PC-9 (cell line): ENCODE measurements around the gene CFAP70. TPM values are rescaled to one million over a fixed set of nuclear protein-coding genes. Genes with fewer than 3 reads are reported as not detected.

Source experiments
- BruUV-seq: library from RNA; stranded (reverse); fragments of 400-500 nt; replicated peaks from 2 replicates; lab custom pipeline; 2021; lab: Mats Ljungman, UMichigan
- CTCF ChIA-PET: fragments of 300-600 bp; sonication (Branson Sonifier 250); formaldehyde crosslinking; loops from one replicate; lab custom pipeline; 2022; ENCODE audit warnings: antibody characterized with exemption; lab: Charles Lee
- POLR2A ChIA-PET: fragments of 300-600 bp; sonication (Branson Sonifier 250); formaldehyde crosslinking; loops from one replicate; lab custom pipeline; 2022; ENCODE audit warnings: antibody characterized with exemption; ENCODE audit not compliant: unreplicated experiment; lab: Charles Lee
- DNase-seq, 2 experiments: peaks; one replicate each; pipeline versions ENCODE4 v3.0.0 to v3.0.0-alpha.2; 2015 to 2022; ENCODE audit warnings: mixed read lengths in 1 of 2
- H2AFZ ChIP-seq: fragments of 200-600 bp; sonication (generic); 2 replicates; pipeline ENCODE4 v1.8.1; 2017; ENCODE audit warnings: antibody characterized with exemption
- H3F3A ChIP-seq: fragments of 200-600 bp; sonication (generic); 2 replicates; pipeline ENCODE4 v1.8.1; 2017; ENCODE audit warnings: antibody characterized with exemption, mild to moderate bottlenecking, low read depth; ENCODE audit not compliant: insufficient read depth
- H3K27ac ChIP-seq: fragments of 200-600 bp; sonication (generic); 2 replicates; pipeline ENCODE4 v1.6.1; 2016; ENCODE audit warnings: mixed run types
- H3K27me3 ChIP-seq: fragments of 200-600 bp; sonication (generic); 2 replicates; pipeline ENCODE4 v1.6.1; 2016; ENCODE audit warnings: low read depth, mixed run types; ENCODE audit not compliant: insufficient read depth
- H3K36me3 ChIP-seq: fragments of 200-600 bp; sonication (generic); 2 replicates; pipeline ENCODE4 v1.6.1; 2016; ENCODE audit warnings: low read depth, mixed run types
- H3K4me1 ChIP-seq: fragments of 200-600 bp; sonication (generic); replicated peaks from 2 replicates; pipeline ENCODE4 v1.6.1; 2016; ENCODE audit warnings: mixed run types; ENCODE audit not compliant: insufficient read depth
- H3K4me2 ChIP-seq: fragments of 200-600 bp; sonication (generic); 2 replicates; pipeline ENCODE4 v1.6.1; 2017; ENCODE audit warnings: mixed run types
- H3K4me3 ChIP-seq: fragments of 200-600 bp; sonication (generic); 2 replicates; pipeline ENCODE4 v1.6.1; 2016; ENCODE audit warnings: mixed run types
- H3K79me2 ChIP-seq: fragments of 200-600 bp; sonication (generic); 2 replicates; pipeline ENCODE4 v1.6.1; 2017; ENCODE audit warnings: low read depth, mixed run types
- H3K9me2 ChIP-seq: fragments of 200-600 bp; sonication (generic); 2 replicates; pipeline ENCODE4 v1.8.1; 2017; ENCODE audit warnings: mild to moderate bottlenecking; ENCODE audit not compliant: insufficient read depth
- H3K9me3 ChIP-seq: fragments of 200-600 bp; sonication (generic); 2 replicates; pipeline ENCODE4 v1.8.1; 2016; ENCODE audit warnings: low read depth; ENCODE audit not compliant: insufficient read depth
- H4K20me1 ChIP-seq: fragments of 200-600 bp; sonication (generic); 2 replicates; pipeline ENCODE4 v1.8.1; 2017; ENCODE audit not compliant: insufficient read depth
- CTCF ChIP-seq: fragments of 200-600 bp; sonication (generic); conservative IDR thresholded peaks from 2 replicates; pipeline ENCODE4 v1.6.1; 2017; ENCODE audit warnings: mixed run types, antibody characterized with exemption, mild to moderate bottlenecking, moderate library complexity
- EZH2 ChIP-seq: fragments of 200-600 bp; sonication (generic); IDR thresholded peaks from 2 replicates; pipeline ENCODE4 v1.8.0; 2017; ENCODE audit warnings: antibody characterized with exemption, low read depth
- intact Hi-C: fragments of 100-400 bp; cut with micrococcal nuclease; formaldehyde crosslinking; loops from one replicate; pipeline ENCODE4 v1.10.0; 2022; ENCODE audit not compliant: unreplicated experiment
- total RNA-seq: library from RNA; stranded (reverse); gene quantifications from 2 replicates; pipeline ENCODE4 v1.2.3, GENCODE V29; 2021

Gene CFAP70
- total RNA-seq, 1 experiment from 2014 or later = 4.1 TPM

GRCh38 chr10:73234695-73235094 is 124.0 kb downstream of the CFAP70 start:
- H4K20me1 ChIP-seq = no peaks in the 10 kb centered on the region; the same call in 1 of the 2 replicates
- no peaks in the 10 kb centered on the region for H3K27me3 ChIP-seq
- H3K4me3 ChIP-seq = no peak overlapping the region
- no TSS peak for BruUV-seq
- POLR2A ChIA-PET = no interaction called here
- DNase-seq = no peak
- no peak overlapping the region for H2AFZ ChIP-seq
- H3K4me2 ChIP-seq = no peak overlapping the region
- CTCF ChIA-PET = no interaction called here
- H3F3A ChIP-seq = peaks cover 13% of the 10 kb centered on the region; the same call in 1 of the 2 replicates
- no peaks in the 10 kb centered on the region for H3K79me2 ChIP-seq
- intact Hi-C loops = no loop called here
- no peak overlapping the region for H3K27ac ChIP-seq
- no peaks in the 10 kb centered on the region for H3K9me3 ChIP-seq
- H3K4me1 ChIP-seq = no peaks in the 10 kb centered on the region
- 0 out of 2 replicates have a peak, but pooled peaks cover 4% of the 10 kb centered on the region for H3K36me3 ChIP-seq
- TF ChIP-seq CTCF (no peak), EZH2 (no peak)
- H3K9me2 ChIP-seq = no peaks in the 10 kb centered on the region

DNA sequence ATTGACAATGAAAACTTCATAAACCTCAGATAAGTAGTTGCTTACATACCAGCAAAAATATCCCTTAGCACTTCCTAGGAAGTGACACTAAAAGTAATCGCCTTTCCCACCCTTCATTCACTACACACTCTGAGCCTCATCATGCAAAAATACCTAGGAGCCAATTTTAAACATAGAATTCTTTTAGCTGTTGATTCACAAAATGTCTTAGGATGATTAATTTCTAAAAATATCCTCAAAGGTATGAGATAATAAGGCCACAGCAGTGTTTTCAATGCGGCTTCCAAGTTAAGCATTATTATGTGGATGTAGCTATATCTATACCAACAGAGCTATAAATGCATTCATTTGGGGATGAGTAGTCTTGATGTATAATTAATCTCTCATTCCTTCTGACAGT is 124.8 kb downstream of the CFAP70 start:
- no peaks in the 10 kb centered on the region for H3K27me3 ChIP-seq
- POLR2A ChIA-PET = no interaction called here
- CTCF ChIA-PET = no interaction called here
- H2AFZ ChIP-seq = no peak overlapping the region
- no peak overlapping the region for H3K4me2 ChIP-seq
- H3K9me2 ChIP-seq = no peaks in the 10 kb centered on the region
- H3F3A ChIP-seq = 0 out of 2 replicates have a peak, but pooled peaks cover 7% of the 10 kb centered on the region
- H3K36me3 ChIP-seq = no peaks in the 10 kb centered on the region
- intact Hi-C loops = no loop called here
- no peak for DNase-seq
- BruUV-seq = no TSS peak
- no peak overlapping the region for H3K4me3 ChIP-seq
- no peaks in the 10 kb centered on the region for H3K4me1 ChIP-seq
- H3K79me2 ChIP-seq = no peaks in the 10 kb centered on the region
- no peaks in the 10 kb centered on the region; the same call in 1 of the 2 replicates for H4K20me1 ChIP-seq
- H3K27ac ChIP-seq = no peak overlapping the region
- no peaks in the 10 kb centered on the region for H3K9me3 ChIP-seq
- no peak for TF ChIP-seq CTCF
- TF ChIP-seq EZH2 = no peak

- intact Hi-C loops = no loop called here
- BruUV-seq = no TSS peak
- TF ChIP-seq CTCF = no peak
- TF ChIP-seq EZH2 = no peak
- no peak overlapping the region for H3K4me3 ChIP-seq
- no peak overlapping the region for H3K27ac ChIP-seq
- H3K9me2 ChIP-seq = no peaks in the 10 kb centered on the region
- H4K20me1 ChIP-seq = no peaks in the 10 kb centered on the region; the same call in 1 of the 2 replicates
- H3K36me3 ChIP-seq = no peaks in the 10 kb centered on the region
- H3K79me2 ChIP-seq = no peaks in the 10 kb centered on the region
- no peak for DNase-seq
- H3K27me3 ChIP-seq = no peaks in the 10 kb centered on the region
- H2AFZ ChIP-seq = no peak overlapping the region
- H3K9me3 ChIP-seq = no peaks in the 10 kb centered on the region
- ChIA-PET POLR2A (no interaction called here), CTCF (no interaction called here)
- H3K4me1 ChIP-seq = no peaks in the 10 kb centered on the region
- no peak overlapping the region for H3K4me2 ChIP-seq
- H3F3A ChIP-seq = peaks cover 7% of the 10 kb centered on the region; the same call in 1 of the 2 replicates
These were observed 125.8 kb downstream of the CFAP70 start for GRCh38 chr10:73232887-73233286.
